Hindlimb muscle (tissue), 1 donor: ENCODE data around the gene C1orf35. TPM values are rescaled to one million over a fixed set of nuclear protein-coding genes. Genes with fewer than 3 reads are reported as not detected.

ENCODE experiments used
- DNase-seq: peaks from one replicate; pipeline ENCODE4 v3.0.0-alpha.2; 2013
- polyA plus RNA-seq: library from polyadenylated mRNA; unstranded; fragments of 120-200 nt; gene quantifications from one replicate; pipeline ENCODE4 v1.2.1, GENCODE V29; 2013; ENCODE audit not compliant: insufficient read length

The C1orf35 gene
- polyA plus RNA-seq, 1 donor = 15.5 TPM

- DNase-seq = peak; percentile 99
Observed at GRCh38 chr1:228109073-228109961, 6.2 kb upstream of the C1orf35 start, which contains the start of gene MRPL55. MRPL55 (minus strand) TSS chr1:228109299; CDS start chr1:228108260, 1,039 bp downstream.

GRCh38 chr1:228108742-228109072 lies 5.6 kb upstream of the C1orf35 start:
- DNase-seq = no peak

- DNase-seq = no peak
Observed at GRCh38 chr1:228108055-228108690, 5.0 kb upstream of the C1orf35 start.

DNA sequence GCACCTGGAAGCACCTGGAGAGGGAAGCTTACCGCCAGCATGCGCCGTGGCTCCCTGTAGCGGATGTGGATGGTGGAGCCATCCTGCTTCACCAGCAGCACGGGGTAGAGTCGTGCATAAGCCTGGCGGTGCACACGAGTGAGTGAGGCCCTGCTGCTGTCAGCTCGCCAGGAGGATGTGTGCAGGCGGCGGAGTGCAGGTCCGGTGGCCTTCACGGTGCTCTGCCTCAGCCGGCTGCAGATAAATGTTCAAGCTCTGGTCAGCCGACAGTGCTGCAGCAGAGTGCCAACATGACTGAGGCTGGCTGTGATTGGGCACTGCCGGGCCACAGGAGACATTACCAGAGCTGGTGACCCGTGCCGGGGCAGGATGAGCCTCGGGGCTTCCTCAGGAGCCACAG lies 4.5 kb upstream of the C1orf35 start:
- no peak for DNase-seq

DNA sequence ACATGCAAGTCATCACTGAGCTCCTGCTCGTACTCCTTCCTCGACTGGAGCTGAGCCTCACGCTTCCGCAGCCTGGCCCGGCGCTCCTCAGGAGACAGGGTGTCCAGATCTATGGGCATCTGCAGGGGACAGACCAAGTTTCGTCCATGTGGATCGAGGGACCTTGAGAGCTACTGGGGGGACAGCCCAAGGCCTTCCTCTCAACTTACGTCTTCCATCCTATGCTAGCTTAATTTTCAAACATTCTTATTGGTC lies 3.6 kb upstream of the C1orf35 start:
- no peak for DNase-seq

DNA sequence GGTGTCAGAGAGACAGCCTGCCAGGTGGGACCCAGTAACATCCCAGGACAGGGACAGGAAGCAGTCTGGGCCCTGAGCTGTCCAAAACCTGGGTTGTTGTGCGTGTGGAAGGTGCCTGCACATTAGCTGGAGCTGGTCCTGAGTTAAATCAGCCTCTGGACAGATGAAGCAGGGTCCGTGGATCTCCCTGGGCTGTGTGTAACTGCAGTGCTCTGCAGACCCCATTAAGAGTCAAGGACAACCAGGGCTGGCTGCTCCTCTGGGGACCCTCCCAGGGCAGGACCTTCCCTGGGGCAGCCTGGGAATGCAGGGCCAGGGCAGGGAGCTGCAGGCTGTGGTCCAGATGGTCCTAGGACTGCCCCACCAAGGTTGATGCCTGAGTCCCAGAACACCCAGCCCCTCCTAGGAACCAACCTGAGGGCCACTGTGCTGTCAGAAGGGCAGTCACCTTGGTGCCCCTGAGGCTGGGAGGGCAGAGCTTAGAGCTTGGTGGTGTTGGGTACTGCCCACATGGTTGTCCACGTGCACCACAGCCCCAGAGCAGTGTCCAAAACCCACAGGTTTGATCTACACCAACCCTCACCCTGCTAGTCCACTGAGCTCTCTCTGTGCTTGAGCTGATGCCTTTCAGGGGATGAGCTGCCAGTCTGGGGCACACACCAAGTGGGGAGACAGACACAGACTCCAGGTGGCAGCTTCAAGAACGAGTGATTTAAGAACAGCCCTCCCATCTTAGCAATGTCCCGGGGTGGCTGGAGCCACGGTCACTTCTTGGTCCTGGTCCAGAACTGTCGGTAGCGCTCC lies 3.1 kb upstream of the C1orf35 start:
- no peak for DNase-seq

GRCh38 chr1:228105270-228105995 lies 2.3 kb upstream of the C1orf35 start:
- no peak for DNase-seq

DNA sequence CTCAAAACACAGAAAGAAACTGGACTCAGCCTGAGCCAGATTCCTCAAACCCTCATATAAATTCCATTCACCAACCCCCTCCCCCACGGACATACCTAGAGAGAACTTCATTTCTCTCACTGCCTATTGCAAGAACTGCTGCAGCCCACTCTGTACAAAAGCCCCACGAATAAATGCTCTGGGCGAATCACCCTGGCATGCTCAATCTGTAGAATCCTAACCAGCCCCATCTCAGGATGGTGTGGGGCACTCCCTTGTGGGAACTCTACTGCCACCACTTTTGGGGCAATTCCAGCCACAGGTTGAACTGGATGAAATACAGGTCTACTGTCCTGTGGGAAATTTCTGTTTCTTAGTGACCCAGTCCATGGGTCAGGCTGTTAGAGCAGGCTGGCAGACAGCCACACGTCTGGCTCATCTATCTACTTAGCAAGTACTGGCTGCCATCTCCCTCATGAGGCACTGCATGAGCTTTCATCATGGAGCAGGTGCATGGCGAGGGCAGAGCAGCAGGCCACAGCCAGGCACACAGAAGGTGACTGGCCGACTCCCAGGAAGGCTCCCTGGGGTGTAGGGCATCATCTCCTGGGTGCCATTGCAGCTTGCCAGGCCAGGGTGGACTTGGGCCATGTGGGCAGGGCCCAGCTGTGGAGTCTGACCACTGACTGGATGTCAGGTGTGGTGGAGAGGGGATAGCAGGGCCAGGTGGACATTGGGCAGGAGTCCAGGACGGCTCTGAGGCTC lies 1.6 kb upstream of the C1orf35 start:
- DNase-seq = no peak

GRCh38 chr1:228101994-228102790 lies 933 bp downstream of the C1orf35 start:
- no peak for DNase-seq

DNA sequence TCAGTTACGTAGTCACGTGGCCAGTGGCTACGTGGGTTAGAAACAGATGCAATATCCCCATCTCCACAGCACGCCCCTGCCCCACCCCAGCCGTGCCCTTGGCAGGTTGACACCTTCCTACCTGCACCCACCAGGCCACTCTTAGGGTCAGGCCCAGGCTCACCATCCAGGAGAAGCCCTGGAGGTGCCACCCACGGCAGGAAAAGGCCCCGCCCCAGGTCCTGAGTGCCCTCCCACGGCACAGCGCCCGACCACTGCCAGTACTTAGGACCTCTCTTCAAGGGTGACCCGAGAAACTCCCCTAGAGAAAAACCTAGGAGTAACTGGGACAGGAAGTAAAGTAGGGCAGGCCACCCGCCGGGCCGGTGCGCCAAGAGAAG lies 1.5 kb downstream of the C1orf35 start:
- no peak for DNase-seq

DNA sequence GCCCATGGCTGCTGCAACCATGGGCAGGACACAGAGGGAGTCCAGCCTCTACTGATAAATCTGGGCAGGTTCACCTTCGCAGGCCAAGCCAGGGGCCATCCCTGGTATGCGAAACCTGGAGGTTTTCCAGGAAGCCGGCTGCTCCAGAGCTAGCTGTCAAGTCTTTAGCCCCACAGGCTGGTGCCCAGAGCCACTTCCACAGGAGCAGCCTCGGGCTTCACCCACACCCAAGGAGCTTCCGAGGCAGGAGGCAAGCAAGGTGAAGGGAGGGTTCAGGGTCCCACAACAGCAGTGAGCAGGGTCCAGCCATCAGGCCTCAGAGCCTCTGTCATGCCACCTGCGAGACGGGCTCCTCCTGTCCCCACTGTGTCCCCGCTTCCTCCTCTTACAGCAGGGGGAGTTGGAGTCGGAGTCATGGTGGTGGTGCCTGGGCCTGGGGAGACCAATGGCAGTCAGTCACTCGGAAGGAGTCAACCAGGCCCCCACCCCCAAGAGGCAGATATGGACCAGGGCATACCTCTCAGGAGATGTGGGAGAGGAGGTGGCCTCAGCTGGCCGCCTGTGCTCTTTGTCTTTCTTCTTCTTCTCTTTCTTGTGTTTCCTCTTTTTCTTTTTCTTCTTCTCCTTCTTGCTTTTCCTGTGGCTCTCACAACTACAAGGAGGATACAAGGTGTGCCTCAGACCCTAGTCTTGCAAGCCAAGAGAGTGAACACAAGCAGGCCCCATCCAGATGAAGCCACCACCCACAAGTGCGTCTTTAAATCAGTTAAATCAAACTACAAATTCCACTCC lies 2.1 kb downstream of the C1orf35 start:
- DNase-seq = no peak

DNA sequence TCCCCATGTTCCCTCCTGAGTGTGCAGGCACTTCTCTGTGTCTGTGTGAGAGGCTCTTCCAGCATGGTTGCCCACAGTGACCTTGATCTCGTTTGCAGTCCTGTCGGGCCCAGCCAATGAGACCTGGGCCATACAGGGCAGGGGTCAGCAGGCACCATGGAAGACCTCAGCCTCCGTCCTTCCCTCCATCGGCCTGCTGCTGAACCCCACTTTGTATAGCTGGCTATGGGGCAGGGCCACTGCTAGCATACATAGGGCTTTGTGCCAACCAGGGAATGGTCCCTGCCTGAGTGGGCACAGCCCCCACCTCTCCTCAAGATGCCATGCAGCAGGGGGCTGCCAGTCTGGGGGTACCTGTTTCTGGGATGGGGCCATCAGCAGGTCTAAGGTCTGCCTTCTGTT lies 3.8 kb downstream of the C1orf35 start:
- DNase-seq = no peak

DNA sequence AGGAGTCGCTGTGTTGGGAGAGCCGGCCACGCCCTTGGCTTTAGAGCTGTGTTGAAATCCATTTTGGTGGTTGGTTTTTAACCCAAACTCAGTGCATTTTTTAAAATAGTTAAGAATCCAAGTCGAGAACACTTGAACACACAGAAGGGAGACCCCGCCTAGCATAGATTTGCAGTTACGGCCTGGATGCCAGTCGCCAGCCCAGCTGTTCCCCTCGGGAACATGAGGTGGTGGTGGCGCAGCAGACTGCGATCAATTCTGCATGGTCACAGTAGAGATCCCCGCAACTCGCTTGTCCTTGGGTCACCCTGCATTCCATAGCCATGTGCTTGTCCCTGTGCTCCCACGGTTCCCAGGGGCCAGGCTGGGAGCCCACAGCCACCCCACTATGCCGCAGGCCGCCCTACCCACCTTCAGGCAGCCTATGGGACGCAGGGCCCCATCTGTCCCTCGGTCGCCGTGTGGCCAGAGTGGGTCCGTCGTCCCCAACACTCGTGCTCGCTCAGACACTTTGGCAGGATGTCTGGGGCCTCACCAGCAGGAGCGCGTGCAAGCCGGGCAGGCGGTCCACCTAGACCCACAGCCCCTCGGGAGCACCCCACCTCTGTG lies 4.7 kb downstream of the C1orf35 start:
- DNase-seq = no peak

DNA sequence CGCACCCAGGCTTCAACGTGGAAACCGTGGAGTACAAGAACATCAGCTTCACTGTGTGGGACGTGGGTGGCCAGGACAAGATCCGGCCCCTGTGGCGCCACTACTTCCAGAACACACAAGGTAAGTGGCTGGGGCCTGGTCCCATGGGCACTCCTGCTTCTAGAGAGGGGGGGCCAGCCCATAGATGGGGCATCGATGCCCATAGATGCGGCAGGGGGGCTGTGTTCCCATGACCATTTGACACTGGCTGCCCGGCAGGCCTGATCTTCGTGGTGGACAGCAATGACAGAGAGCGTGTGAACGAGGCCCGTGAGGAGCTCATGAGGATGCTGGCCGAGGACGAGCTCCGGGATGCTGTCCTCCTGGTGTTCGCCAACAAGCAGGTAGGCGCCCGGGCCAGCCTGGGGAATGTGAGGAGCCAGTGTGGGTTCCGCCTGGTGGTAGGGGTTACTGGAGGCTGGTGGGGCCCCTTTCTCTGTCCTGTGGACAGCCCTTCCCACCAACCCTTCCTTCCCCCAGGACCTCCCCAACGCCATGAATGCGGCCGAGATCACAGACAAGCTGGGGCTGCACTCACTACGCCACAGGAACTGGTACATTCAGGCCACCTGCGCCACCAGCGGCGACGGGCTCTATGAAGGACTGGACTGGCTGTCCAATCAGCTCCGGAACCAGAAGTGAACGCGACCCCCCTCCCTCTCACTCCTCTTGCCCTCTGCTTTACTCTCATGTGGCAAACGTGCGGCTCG lies 5.6 kb downstream of the C1orf35 start:
- DNase-seq = no peak

GRCh38 chr1:228096416-228097332 lies 6.5 kb downstream of the C1orf35 start:
- DNase-seq = no peak

DNA sequence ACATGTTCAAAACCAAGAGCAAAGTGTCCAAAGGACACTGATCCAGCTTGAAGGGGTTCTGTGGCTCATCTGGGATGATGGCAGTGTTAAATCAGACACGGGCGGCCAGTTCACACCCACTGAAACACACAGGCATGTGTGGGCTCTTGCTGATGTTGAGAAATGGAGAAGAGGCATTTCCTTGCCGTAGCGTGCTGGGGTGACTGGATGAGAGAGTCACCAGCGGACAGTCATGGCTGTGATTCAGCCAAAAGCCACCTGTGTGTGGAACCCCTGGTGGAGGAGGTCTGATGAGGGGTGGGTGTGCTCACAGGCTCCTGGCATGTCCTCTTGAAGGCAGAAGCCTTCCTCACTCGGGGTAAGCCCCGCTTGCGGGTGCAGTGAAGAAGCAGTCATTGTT lies 7.2 kb downstream of the C1orf35 start:
- DNase-seq = no peak

GRCh38 chr1:228095161-228095560 lies 8.0 kb downstream of the C1orf35 start:
- no peak for DNase-seq

- no peak for DNase-seq
Observed at GRCh38 chr1:228094432-228095016, 8.6 kb downstream of the C1orf35 start.
